Esophagus squamous epithelium (tissue), 5 donors: Measurements from ENCODE around the gene SNRK. TPM values are rescaled to one million over a fixed set of nuclear protein-coding genes. Genes with fewer than 3 reads are reported as not detected.

Experiments
- DNase-seq: peaks from one replicate; lab custom pipeline; 2025; lab: John Stamatoyannopoulos, UW
- H3K27ac ChIP-seq, 4 donors: fragments of 200-600 bp; sonication (generic); one replicate each; pipeline ENCODE4 v1.5.1; 2016 to 2019; ENCODE audit warnings: mild to moderate bottlenecking in 1 of 4
- H3K27me3 ChIP-seq, 4 donors: fragments of 200-600 bp; sonication (generic); 1 replicate in 3 of 4; 2 replicates in 1 of 4; pipeline versions ENCODE4 v1.5.1 to v1.6.0; 2017 to 2021; ENCODE audit warnings: antibody characterized with exemption in 1 of 4
- H3K36me3 ChIP-seq, 3 donors: fragments of 200-600 bp; sonication (generic); one replicate each; pipeline ENCODE4 v1.5.1; 2016 to 2019
- H3K4me1 ChIP-seq, 3 donors: fragments of 200-600 bp; sonication (generic); one replicate each; pipeline ENCODE4 v1.5.1; 2017 to 2019
- H3K4me3 ChIP-seq, 4 donors: fragments of 200-600 bp; sonication (generic); 1 replicate in 3 of 4; 2 replicates in 1 of 4; pipeline ENCODE4 v1.5.1; 2016 to 2019; ENCODE audit warnings: mild to moderate bottlenecking in 2 of 4, moderate library complexity in 1 of 4
- H3K9me3 ChIP-seq, 3 donors: fragments of 200-600 bp; sonication (generic); one replicate each; pipeline ENCODE4 v1.5.1; 2016 to 2019
- CTCF ChIP-seq, 6 experiments: fragments of 450-650 bp in 4 of 6; fragments of 200-600 bp in 2 of 6; sonication (generic) in 2 of 6; IDR thresholded peaks; one replicate each; pipeline ENCODE4 v1.5.1; 2016 to 2019; ENCODE audit warnings: antibody characterized with exemption in 6 of 6, mild to moderate bottlenecking in 4 of 6, moderate library complexity in 4 of 6
- POLR2A ChIP-seq, 4 donors: fragments of 450-650 bp; IDR thresholded peaks; one replicate each; pipeline ENCODE4 v1.6.1; 2017; ENCODE audit warnings: antibody characterized with exemption in 4 of 4, mild to moderate bottlenecking in 4 of 4, moderate library complexity in 3 of 4
- WGBS, 2 donors: methylation state at CpG; one replicate each; pipeline ENCODE4 v1.1.5; 2018; 5-methylcytosine and 5-hydroxymethylcytosine counted together
- intact Hi-C: fragments of 100-400 bp; cut with DNase I; formaldehyde crosslinking; loops from one replicate; pipeline ENCODE4 v1.15.0; 2022
- total RNA-seq, 4 donors: library from RNA; depleted of rRNA; stranded (reverse); fragments of >200 nt; gene quantifications; one replicate each; pipeline ENCODE4 v1.1.0, GENCODE V29; 2016
- donor health status: DM: yes; HTN: yes; CAD: no.

SNRK gene
- total RNA-seq, 4 donors from 2014 or later, result 27.0 to 42.0 (median 29.5) TPM

- Histone ChIP-seq H3K4me1 (no peaks in the 10 kb centered on the region), H3K27ac (no peak overlapping the region), H3K36me3 (no peaks in the 10 kb centered on the region), H3K4me3 (no peak overlapping the region), H3K9me3 (no peaks in the 10 kb centered on the region), H3K27me3 (no peaks in the 10 kb centered on the region)
- intact Hi-C loops, result no loop called here
- WGBS, 2 donors, result 81 to 92% methylated on average over 5 of the region's 5 CpGs
- no peak for DNase-seq
- TF ChIP-seq CTCF (IDR thresholded peaks at IDR 0.05), result no peak
- no peak for TF ChIP-seq POLR2A (IDR thresholded peaks at IDR 0.05)
Measured at GRCh38 chr3:43279532-43279931, 6.8 kb upstream of the SNRK start.

GRCh38 chr3:43281020-43281419 is 5.3 kb upstream of the SNRK start:
- Histone ChIP-seq H3K27ac (no peak overlapping the region), H3K27me3 (no peaks in the 10 kb centered on the region), H3K4me1 (peaks cover 4 to 9% (median 8%) of the 10 kb centered on the region in 3 donors), H3K36me3 (no peaks in the 10 kb centered on the region), H3K9me3 (no peaks in the 10 kb centered on the region), H3K4me3 (no peak overlapping the region)
- TF ChIP-seq POLR2A (IDR thresholded peaks at IDR 0.05), result no peak
- TF ChIP-seq CTCF (IDR thresholded peaks at IDR 0.05), result no peak
- WGBS, 2 donors, result 62 to 67% methylated on average over 2 of the region's 2 CpGs
- DNase-seq, result no peak
- intact Hi-C loops, result no loop called here

DNA sequence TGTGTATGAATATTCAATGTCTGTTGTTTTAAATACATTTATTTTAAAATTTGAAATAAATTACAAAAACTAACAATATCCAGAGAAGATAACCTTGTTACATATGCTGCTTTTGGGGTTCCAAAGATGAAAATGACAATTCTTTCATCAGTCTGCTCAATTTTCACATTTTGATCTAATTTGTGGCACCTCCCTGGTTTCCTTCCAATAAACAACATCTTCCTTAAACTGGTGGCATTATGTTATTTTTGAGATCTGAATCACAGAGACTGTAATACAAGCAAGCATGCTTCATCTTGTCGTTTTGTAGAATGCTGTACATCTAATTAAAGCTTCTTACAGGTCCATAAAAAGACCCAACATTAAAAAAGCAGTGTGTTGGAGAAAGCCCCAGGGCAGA is 2.2 kb upstream of the SNRK start:
- Histone ChIP-seq H3K36me3 (no peaks in the 10 kb centered on the region), H3K27me3 (no peaks in the 10 kb centered on the region), H3K27ac (no peak overlapping the region), H3K9me3 (no peaks in the 10 kb centered on the region), H3K4me1 (peaks cover 4 to 32% (median 20%) of the 10 kb centered on the region in 3 donors), H3K4me3 (no peak overlapping the region)
- DNase-seq, result no peak
- 20 to 29% methylated on average over 1 of the region's 1 CpG for WGBS, 2 donors
- no peak for TF ChIP-seq POLR2A (IDR thresholded peaks at IDR 0.05)
- no peak for TF ChIP-seq CTCF (IDR thresholded peaks at IDR 0.05)
- intact Hi-C loops, result no loop called here

- no peaks in the 10 kb centered on the region for H3K9me3 ChIP-seq
- peak overlapping the region in 3 of 4 donors; percentile 61 to 91 (median 78) for H3K4me3 ChIP-seq
- H3K27me3 ChIP-seq, result no peaks in the 10 kb centered on the region
- peak overlapping the region; percentile 78 to 99 (median 98) for H3K27ac ChIP-seq
- TF ChIP-seq POLR2A (IDR thresholded peaks at IDR 0.05) (no peak), CTCF (IDR thresholded peaks at IDR 0.05) (no peak)
- DNase-seq, result no peak
- 59 to 66% methylated on average over 6 to 9 of the region's 11 CpGs for WGBS, 2 donors
- no peaks in the 10 kb centered on the region for H3K36me3 ChIP-seq
- peaks cover 6 to 47% (median 35%) of the 10 kb centered on the region in 3 donors for H3K4me1 ChIP-seq
- intact Hi-C loops, result no loop called here
Measured at GRCh38 chr3:43285644-43286043, 696 bp upstream of the SNRK start.

DNA sequence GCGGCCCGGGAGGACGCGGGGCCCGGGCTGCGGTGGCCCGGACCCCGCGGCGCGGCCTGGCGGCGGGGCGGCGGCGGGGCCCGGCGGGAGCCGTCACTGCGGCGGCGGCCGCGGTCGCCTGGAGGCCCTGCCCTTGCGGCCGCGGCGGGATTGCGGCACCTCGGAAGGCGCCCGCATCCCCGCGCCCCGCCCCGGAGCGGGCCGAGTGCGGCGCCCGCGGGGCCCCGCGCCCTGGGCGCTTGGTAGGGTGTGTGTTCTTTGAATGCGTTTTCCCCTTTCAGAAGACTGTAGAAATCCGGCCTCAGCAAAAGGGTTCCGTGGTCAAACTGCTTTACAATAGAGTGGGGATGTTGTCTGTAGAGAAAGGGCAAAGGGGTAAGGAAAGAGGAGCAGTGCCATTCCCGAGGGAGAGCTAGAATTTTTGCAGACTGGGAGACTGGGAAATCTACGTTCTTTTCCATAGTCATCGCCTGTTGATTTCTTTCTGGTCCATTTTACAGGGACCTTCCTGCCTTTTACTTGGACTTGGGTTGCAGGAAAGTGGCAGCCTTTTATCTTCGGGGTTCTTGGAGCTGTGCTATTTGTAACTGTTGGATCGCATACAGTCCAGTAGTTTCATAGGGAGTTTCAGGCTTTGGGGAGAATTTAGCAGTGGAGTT is 630 bp downstream of the SNRK start:
- Histone ChIP-seq H3K4me3 (peak overlapping the region; percentile 54 to 91 (median 70)), H3K36me3 (no peaks in the 10 kb centered on the region), H3K9me3 (no peaks in the 10 kb centered on the region), H3K27me3 (no peaks in the 10 kb centered on the region), H3K4me1 (peaks cover 12 to 60% (median 45%) of the 10 kb centered on the region in 3 donors), H3K27ac (peak overlapping the region; percentile 91 to 99 (median 98))
- WGBS, 2 donors, result 0 to 1% methylated on average over 10 to 12 of the region's 54 CpGs
- intact Hi-C loops, result no loop called here
- DNase-seq, result no peak
- no peak for TF ChIP-seq POLR2A (IDR thresholded peaks at IDR 0.05)
- TF ChIP-seq CTCF (IDR thresholded peaks at IDR 0.05), result no peak
